Naive thymus-derived CD4-positive, alpha-beta T cell (primary cell): ENCODE data around the gene VCP. TPM values are rescaled to one million over a fixed set of nuclear protein-coding genes. Genes with fewer than 3 reads are reported as not detected.

ENCODE experiments used
- ATAC-seq: fragments of 150-1000 bp; cut with Tn5 transposase; 2 replicates; pipeline ENCODE4 v1.10.0; 2021; ENCODE audit warnings: mild to moderate bottlenecking, moderate library complexity
- CTCF ChIA-PET: fragments of 350-600 bp; sonication (Branson Sonifier 250); formaldehyde crosslinking; loops from one replicate; lab custom pipeline; 2021; ENCODE audit warnings: antibody characterized with exemption; lab: Charles Lee
- POLR2A ChIA-PET: fragments of 350-600 bp; sonication (Branson Sonifier 250); formaldehyde crosslinking; loops from one replicate; lab custom pipeline; 2021; ENCODE audit warnings: antibody characterized with exemption, inconsistent platforms; lab: Charles Lee
- DNase-seq, 9 donors: peaks; one replicate each; pipeline versions ENCODE4 v3.0.0 to v3.0.0-alpha.2; 2020 to 2022; ENCODE audit warnings: mixed read lengths in 1 of 9
- H3K27ac ChIP-seq: one replicate; pipeline ENCODE4 v1.7.0; 2013; ENCODE audit warnings: mild to moderate bottlenecking, low read depth, low read length, moderate library complexity
- H3K27me3 ChIP-seq, 2 donors: one replicate each; pipeline ENCODE4 v1.7.0; 2013; ENCODE audit warnings: low read length in 2 of 2, mild to moderate bottlenecking in 2 of 2, moderate library complexity in 2 of 2; ENCODE audit not compliant: control insufficient read depth in 2 of 2, insufficient read depth in 2 of 2
- H3K36me3 ChIP-seq, 3 experiments: 1 replicate in 2 of 3; 2 replicates in 1 of 3; pipeline ENCODE4 v1.7.0; 2013; ENCODE audit warnings: low read length in 3 of 3, mild to moderate bottlenecking in 3 of 3, moderate library complexity in 1 of 3; ENCODE audit not compliant: insufficient read depth in 3 of 3, control insufficient read depth in 2 of 3
- H3K4me1 ChIP-seq, 2 donors: one replicate each; pipeline ENCODE4 v1.7.0; 2013; ENCODE audit warnings: low read length in 2 of 2, mild to moderate bottlenecking in 2 of 2, moderate library complexity in 1 of 2; ENCODE audit not compliant: control insufficient read depth in 2 of 2, insufficient read depth in 2 of 2
- H3K4me3 ChIP-seq: 2 replicates; pipeline ENCODE4 v1.7.0; 2013; ENCODE audit warnings: mild to moderate bottlenecking, low read length
- H3K9me3 ChIP-seq, 3 experiments: 1 replicate in 2 of 3; 2 replicates in 1 of 3; pipeline ENCODE4 v1.7.0; 2013; ENCODE audit warnings: low read length in 3 of 3; ENCODE audit not compliant: control insufficient read depth in 2 of 3
- H3K27ac Mint-ChIP-seq, 9 donors: one replicate each; pipeline ENCODE4 v1.8.0; 2020 to 2022; ENCODE audit warnings: mixed read lengths in 9 of 9, mild to moderate bottlenecking in 8 of 9, moderate library complexity in 5 of 9, inconsistent platforms in 2 of 9
- H3K27me3 Mint-ChIP-seq, 5 donors: one replicate each; pipeline ENCODE4 v1.8.0; 2021 to 2022; ENCODE audit warnings: mixed read lengths in 5 of 5, mild to moderate bottlenecking in 1 of 5
- H3K36me3 Mint-ChIP-seq, 5 donors: one replicate each; pipeline ENCODE4 v1.8.0; 2020 to 2022; ENCODE audit warnings: mixed read lengths in 5 of 5, mild to moderate bottlenecking in 3 of 5, inconsistent platforms in 1 of 5
- H3K4me1 Mint-ChIP-seq, 7 donors: one replicate each; pipeline ENCODE4 v1.8.0; 2020 to 2022; ENCODE audit warnings: mixed read lengths in 7 of 7, mild to moderate bottlenecking in 3 of 7, inconsistent platforms in 1 of 7
- H3K4me3 Mint-ChIP-seq, 10 donors: one replicate each; pipeline ENCODE4 v1.8.0; 2020 to 2022; ENCODE audit warnings: mild to moderate bottlenecking in 10 of 10, mixed read lengths in 10 of 10, moderate library complexity in 6 of 10, inconsistent platforms in 2 of 10
- H3K9me3 Mint-ChIP-seq, 11 donors: one replicate each; pipeline ENCODE4 v1.8.0; 2020 to 2022; ENCODE audit warnings: mixed read lengths in 11 of 11, mild to moderate bottlenecking in 4 of 11, inconsistent platforms in 1 of 11, moderate library complexity in 1 of 11
- intact Hi-C, 2 donors: fragments of 100-400 bp; cut with micrococcal nuclease; formaldehyde crosslinking; loops; one replicate each; pipeline ENCODE4 v1.15.1; 2023
- polyA plus RNA-seq, 2 donors: library from polyadenylated mRNA; unstranded; fragments of 300-500 nt; fragmentation: Illumina TruSeq; gene quantifications; one replicate each; pipeline ENCODE4 v1.2.3, GENCODE V29; 2021
- total RNA-seq, 6 experiments: library from RNA in 5 of 6; stranded (reverse) in 5 of 6; gene quantifications; 1 replicate in 5 of 6; 2 replicates in 1 of 6; pipeline ENCODE4 v1.2.3 and lab custom pipeline; 2021 to 2026

The VCP gene
- total and polyA plus RNA-seq, 7 experiments from 2014 or later: 134 to 259 (median 198) TPM

DNA sequence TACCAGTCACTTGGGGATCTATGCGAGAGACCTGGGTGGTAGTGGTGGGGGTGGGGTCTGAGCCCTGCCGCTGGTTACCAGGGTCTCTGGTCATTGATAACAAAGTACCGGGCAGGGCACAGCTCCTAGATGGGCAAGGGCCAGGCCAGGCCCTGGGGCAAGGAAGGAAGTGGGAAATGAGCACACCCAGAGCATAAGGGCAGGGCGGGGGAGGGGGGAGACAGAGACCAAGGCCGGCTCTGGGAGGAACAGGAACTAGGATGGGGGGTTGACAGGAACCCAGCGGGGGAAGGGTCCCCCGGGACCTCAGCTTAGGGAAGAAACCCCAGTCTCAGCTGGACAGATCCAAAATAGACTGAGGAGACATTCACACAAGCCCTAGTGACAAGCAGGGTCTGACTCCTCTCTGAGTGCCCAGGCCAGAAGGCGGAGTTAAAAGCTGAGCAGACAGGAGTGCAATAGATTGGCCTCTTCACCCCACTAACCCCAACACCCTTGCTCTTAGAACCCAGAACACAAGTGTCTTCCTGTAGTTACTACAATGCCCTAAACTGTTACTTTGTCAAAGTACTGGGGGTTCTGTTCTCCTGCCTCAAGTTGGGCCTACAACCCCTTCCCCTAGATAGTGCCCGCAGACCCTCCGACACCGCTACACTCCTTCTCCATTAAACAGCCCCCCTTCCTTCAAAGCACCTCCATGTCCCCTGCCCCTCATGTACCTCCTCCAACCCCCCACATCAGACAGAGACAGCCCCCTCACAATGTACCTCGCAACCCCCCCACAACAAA, 42.6 kb upstream of the VCP start:
- no peak for ATAC-seq
- no peaks in the 10 kb centered on the region for H3K9me3 ChIP-seq
- Mint-ChIP-seq H3K27me3 (peaks cover 0 to 4% (median 0%) of the 10 kb centered on the region in 5 donors), H3K27ac (peak overlapping the region; percentile 89 to 98 (median 94)), H3K9me3 (no peaks in the 10 kb centered on the region), H3K36me3 (peaks cover 0 to 2% (median 0%) of the 10 kb centered on the region in 5 donors), H3K4me1 (peaks cover 36 to 61% (median 58%) of the 10 kb centered on the region in 7 donors), H3K4me3 (peak overlapping the region; percentile 88 to 100 (median 93))
- H3K36me3 ChIP-seq: no peaks in the 10 kb centered on the region
- H3K27ac ChIP-seq: peak overlapping the region; percentile 79
- H3K4me1 ChIP-seq: peaks cover 40 to 46% of the 10 kb centered on the region in 2 donors
- peak in 4 of 9 donors; percentile 20 to 27 (median 23) for DNase-seq
- POLR2A ChIA-PET: interaction anchor here (0.8 to 4.6 kb wide), 5 partner anchors 8 to 43 kb away, joined by 3 to 32 read pairs (median 11); partner anchors contain the start of genes FANCG, STOML2 and VCP
- H3K27me3 ChIP-seq: no peaks in the 10 kb centered on the region
- H3K4me3 ChIP-seq: peak overlapping the region; percentile 82
- CTCF ChIA-PET: interaction anchor here (0.6 to 2.9 kb wide), 8 partner anchors 9 to 734 kb away, joined by 3 to 14 read pairs (median 4); partner anchors contain the start of genes PIGO and STOML2
- intact Hi-C loops: loop anchor here (2.0 to 10.0 kb wide), 15 partner anchors 300 to 1950 kb away; partner anchors contain the start of genes RNF38 (in 2 of the 2), B4GALT1 (in 1 of the 2), CCDC107 (in 1 of the 2) and CCL27 (in 1 of the 2)

- intact Hi-C loops: loop anchor here (2.0 to 10.0 kb wide), 12 partner anchors 301 to 1949 kb away; partner anchors contain the start of genes B4GALT1 (in 1 of the 2), CCDC107 (in 1 of the 2), CCL27 (in 1 of the 2) and CLTA (in 1 of the 2)
- Mint-ChIP-seq H3K27ac (peak overlapping the region; percentile 37 to 98 (median 92)), H3K9me3 (no peaks in the 10 kb centered on the region), H3K27me3 (peaks cover 0 to 4% (median 0%) of the 10 kb centered on the region in 5 donors), H3K4me3 (peak overlapping the region; percentile 88 to 100 (median 93)), H3K36me3 (peaks cover 0 to 5% (median 0%) of the 10 kb centered on the region in 5 donors), H3K4me1 (peaks cover 36 to 69% (median 64%) of the 10 kb centered on the region in 7 donors)
- DNase-seq (peak; percentile 30 to 82 (median 54)), ATAC-seq (peak; percentile 31)
- ChIA-PET CTCF (interaction anchor here (0.6 to 2.9 kb wide), 6 partner anchors 11 to 733 kb away, joined by 3 to 14 read pairs (median 4); partner anchors contain the start of genes PIGO and STOML2), POLR2A (interaction anchor here (1.8 to 4.6 kb wide), 2 partner anchors 11 to 42 kb away, joined by 11 to 32 read pairs; partner anchors contain the start of genes STOML2 and VCP)
- Histone ChIP-seq H3K4me3 (peak overlapping the region; percentile 82), H3K4me1 (peaks cover 40 to 46% of the 10 kb centered on the region in 2 donors), H3K27me3 (no peaks in the 10 kb centered on the region), H3K9me3 (no peaks in the 10 kb centered on the region), H3K36me3 (no peaks in the 10 kb centered on the region), H3K27ac (peak overlapping the region; percentile 79)
Measured at GRCh38 chr9:35114113-35114839, 41.9 kb upstream of the VCP start.

GRCh38 chr9:35112257-35113020, 40.0 kb upstream of the VCP start:
- DNase-seq (no peak), ATAC-seq (no peak)
- peak overlapping the region in 8 of 9 donors; percentile 76 to 94 (median 86) for H3K27ac Mint-ChIP-seq
- H3K9me3 Mint-ChIP-seq: no peaks in the 10 kb centered on the region
- Histone ChIP-seq H3K4me3 (no peak overlapping the region), H3K4me1 (peaks cover 40 to 46% of the 10 kb centered on the region in 2 donors), H3K9me3 (no peaks in the 10 kb centered on the region), H3K27me3 (no peaks in the 10 kb centered on the region), H3K27ac (peak overlapping the region; percentile 56), H3K36me3 (peaks cover 0 to 9% (median 0%) of the 10 kb centered on the region in 3 experiments)
- peaks cover 36 to 69% (median 64%) of the 10 kb centered on the region in 7 donors for H3K4me1 Mint-ChIP-seq
- POLR2A ChIA-PET: interaction anchor here (0.6 to 4.6 kb wide), 7 partner anchors 9 to 816 kb away, joined by 3 to 32 read pairs (median 3); partner anchors contain the start of genes FANCG, PIGO and STOML2
- CTCF ChIA-PET: interaction anchor here (1.1 to 1.6 kb wide), 4 partner anchors 10 to 127 kb away, joined by 3 to 5 read pairs (median 4); partner anchors contain the start of gene STOML2
- H3K27me3 Mint-ChIP-seq: no peaks in the 10 kb centered on the region
- intact Hi-C loops: loop anchor here (5.0 to 10.0 kb wide), 11 partner anchors 302 to 1948 kb away; partner anchors contain the start of genes B4GALT1 (in 1 of the 2), CCDC107 (in 1 of the 2), CCL27 (in 1 of the 2) and CLTA (in 1 of the 2)
- peaks cover 0 to 8% (median 0%) of the 10 kb centered on the region in 5 donors for H3K36me3 Mint-ChIP-seq
- H3K4me3 Mint-ChIP-seq: peak overlapping the region; percentile 55 to 87 (median 80)

DNA sequence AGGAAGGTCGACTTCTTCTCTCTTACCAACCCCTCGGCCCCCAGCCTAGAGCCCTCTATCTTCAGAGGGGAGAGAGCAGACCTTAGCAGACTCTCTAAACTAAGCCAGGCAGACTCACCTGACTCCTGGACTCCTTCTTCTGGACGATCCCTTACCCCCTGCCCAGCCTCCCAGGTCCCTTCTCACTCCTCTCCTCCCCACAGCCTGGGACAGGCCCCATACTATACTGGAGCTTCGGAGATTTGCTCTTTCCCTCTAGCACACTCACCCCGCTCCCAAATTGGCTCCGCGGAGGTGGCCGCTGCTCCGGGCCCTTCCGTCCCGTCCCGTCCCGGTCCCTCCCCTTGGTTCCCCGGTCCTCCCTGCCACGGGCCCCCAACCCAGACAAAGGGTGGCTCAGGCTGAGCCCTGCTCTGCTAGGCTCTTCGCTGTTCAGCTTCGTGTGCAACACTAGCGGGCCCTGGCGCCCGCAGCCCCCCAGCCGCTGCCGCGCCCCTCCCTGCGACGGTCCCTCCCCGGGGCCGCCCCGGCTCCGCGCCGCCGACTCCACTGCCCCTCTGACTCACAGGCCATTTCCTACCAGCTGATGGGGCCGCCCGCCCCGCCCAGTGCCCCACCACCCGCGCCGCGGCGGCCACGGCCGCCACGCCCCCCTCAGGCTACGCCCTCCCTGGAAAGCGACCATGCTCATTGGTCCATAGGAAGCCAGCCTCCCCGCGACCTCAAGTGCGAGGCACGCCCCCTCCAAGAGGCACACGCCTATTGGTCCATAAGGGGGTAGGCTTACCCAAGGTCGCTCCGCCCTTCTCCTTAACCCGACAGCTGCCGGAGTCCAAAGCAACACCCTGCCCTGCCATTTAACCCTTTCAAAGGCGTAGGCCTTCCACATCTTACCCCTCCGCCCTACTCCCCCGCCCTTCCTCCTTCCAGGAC, 38.8 kb upstream of the VCP start:
- intact Hi-C loops: loop anchor here (1.0 to 10.0 kb wide), 20 partner anchors 8 to 1946 kb away; partner anchors contain the start of genes CREB3 (in 2 of the 2), DNAJB5 (in 2 of the 2), PIGO (in 2 of the 2) and TLN1 (in 2 of the 2)
- Mint-ChIP-seq H3K27ac (peak overlapping the region; percentile 62 to 94 (median 85)), H3K27me3 (no peaks in the 10 kb centered on the region), H3K9me3 (no peaks in the 10 kb centered on the region), H3K4me3 (peak overlapping the region; percentile 55 to 87 (median 80)), H3K36me3 (peaks cover 0 to 8% (median under 1%) of the 10 kb centered on the region in 5 donors), H3K4me1 (peaks cover 29 to 63% (median 58%) of the 10 kb centered on the region in 7 donors)
- Histone ChIP-seq H3K27me3 (no peaks in the 10 kb centered on the region), H3K9me3 (no peaks in the 10 kb centered on the region), H3K27ac (peak overlapping the region; percentile 71), H3K36me3 (peaks cover 0 to 15% (median 0%) of the 10 kb centered on the region in 3 experiments), H3K4me1 (peaks cover 36 to 37% of the 10 kb centered on the region in 2 donors), H3K4me3 (peak overlapping the region; percentile 69)
- ChIA-PET POLR2A (interaction anchor here (0.6 to 2.7 kb wide), 8 partner anchors 9 to 817 kb away, joined by 3 to 22 read pairs (median 3); partner anchors contain the start of genes FANCG, PIGO and STOML2), CTCF (interaction anchor here (1.0 to 1.6 kb wide), 4 partner anchors 9 to 442 kb away, joined by 3 to 5 read pairs (median 3); partner anchors contain the start of gene STOML2)
- ATAC-seq (peak; percentile 86), DNase-seq (peak; percentile 77 to 96 (median 91))
